Stimulated activated CD8-positive, alpha-beta memory T cell treated with anti-CD3 and anti-CD28 coated beads, Interleukin-15, amount 100 ng/mL, for 48 hours (primary cell): ENCODE data around the gene CACNB4.

Source experiments
- DNase-seq, 2 donors: peaks; one replicate each; pipeline ENCODE4 v3.0.0-alpha.2; 2020; ENCODE audit warnings: low read depth in 2 of 2

CACNB4 gene

DNA sequence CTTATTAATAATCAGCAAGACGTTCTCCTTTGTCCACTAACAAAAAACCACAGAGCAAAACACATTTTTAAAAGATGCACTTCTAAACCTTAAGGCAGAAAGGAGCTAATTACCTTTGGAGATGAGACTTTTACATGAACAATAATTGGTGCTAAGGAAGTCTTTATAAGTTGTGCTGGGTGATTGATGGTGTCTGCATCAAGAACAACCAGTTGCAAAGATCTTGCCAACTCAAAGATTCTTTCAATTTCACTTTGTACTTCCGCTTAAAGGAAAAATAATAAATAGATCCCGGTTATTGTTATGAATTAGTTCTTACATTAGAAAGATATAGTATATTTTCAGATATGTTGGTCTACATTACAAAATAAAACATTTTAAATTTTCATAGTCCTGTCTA lies 243.7 kb downstream of the CACNB4 start:
- no peak for DNase-seq

GRCh38 chr2:151853070-151853758 lies 245.6 kb downstream of the CACNB4 start:
- DNase-seq = no peak

GRCh38 chr2:151852260-151853069 lies 246.4 kb downstream of the CACNB4 start:
- no peak for DNase-seq

- no peak for DNase-seq
These were observed 247.1 kb downstream of the CACNB4 start for GRCh38 chr2:151851761-151852160.

DNA sequence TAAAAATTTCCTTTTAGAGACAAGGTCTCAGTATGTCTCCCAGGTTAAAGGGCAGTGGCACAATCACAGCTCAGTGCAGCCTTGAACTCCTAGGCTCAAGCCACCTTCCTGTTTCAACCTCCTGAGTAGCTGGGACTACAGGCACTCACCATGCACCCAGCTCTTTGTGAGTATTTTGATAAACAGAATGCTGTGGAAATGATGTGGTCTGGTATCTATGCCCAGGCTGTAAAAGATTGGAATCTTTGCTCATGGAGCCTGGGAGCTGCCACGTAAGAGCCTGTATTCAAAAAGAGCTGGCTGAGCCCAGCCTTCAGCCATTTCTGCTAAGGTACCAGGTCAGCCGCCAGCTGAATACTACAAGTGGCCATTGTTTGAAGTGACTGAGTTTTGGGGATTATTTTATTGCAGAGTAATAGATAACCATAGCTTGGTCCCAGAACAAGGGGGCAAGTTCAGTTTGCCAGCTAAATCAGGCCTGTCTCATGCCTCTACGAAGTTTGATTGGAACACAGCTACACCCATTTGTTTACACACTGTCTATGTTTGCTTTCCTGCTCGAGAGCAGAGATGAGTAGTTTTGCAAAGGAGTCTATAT lies 249.3 kb downstream of the CACNB4 start:
- no peak for DNase-seq

- no peak for DNase-seq
These were observed 253.0 kb downstream of the CACNB4 start for GRCh38 chr2:151845884-151846283.

DNA sequence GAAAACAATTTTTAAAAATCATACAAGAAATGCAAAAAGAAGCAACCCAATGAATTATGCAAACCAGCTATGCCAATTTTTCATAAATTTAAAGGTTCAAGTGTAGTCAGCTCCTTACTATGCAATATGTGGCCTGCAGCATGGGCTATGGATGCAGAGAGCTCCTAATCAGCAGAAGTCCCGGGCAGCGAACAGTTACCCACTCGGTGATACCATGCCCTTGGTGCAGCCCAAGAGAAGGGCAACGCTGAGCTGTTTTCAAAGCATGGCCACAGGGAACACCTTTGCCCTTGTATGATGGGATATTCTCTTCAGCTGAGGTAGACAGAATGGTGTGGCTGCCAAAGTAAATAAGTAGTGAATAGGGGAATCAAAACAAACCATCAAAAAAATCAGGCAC lies 253.4 kb downstream of the CACNB4 start:
- no peak for DNase-seq

- no peak for DNase-seq
These were observed 254.5 kb downstream of the CACNB4 start for GRCh38 chr2:151844211-151844896.

- no peak for DNase-seq
These were observed 255.2 kb downstream of the CACNB4 start for GRCh38 chr2:151843691-151844061.

GRCh38 chr2:151842830-151843690 lies 255.8 kb downstream of the CACNB4 start:
- no peak for DNase-seq

DNA sequence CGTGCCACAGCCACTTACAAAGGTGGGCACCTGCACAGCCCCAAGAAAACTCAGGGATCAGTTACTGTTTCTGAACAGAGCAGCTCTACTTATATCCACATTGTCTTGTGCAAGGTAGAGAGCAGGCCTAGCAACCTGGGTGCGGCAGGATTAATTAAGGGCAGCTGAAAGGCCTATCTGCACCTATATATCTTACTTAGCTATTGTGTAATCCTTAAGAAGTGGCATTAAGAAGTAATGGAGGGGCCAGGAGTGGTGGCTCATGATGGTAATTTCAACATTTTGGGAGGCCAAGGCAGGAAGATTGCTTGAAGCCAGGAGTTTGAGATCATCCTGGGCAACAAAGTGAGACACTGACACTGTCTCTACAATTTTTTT lies 257.8 kb downstream of the CACNB4 start:
- DNase-seq = no peak

DNA sequence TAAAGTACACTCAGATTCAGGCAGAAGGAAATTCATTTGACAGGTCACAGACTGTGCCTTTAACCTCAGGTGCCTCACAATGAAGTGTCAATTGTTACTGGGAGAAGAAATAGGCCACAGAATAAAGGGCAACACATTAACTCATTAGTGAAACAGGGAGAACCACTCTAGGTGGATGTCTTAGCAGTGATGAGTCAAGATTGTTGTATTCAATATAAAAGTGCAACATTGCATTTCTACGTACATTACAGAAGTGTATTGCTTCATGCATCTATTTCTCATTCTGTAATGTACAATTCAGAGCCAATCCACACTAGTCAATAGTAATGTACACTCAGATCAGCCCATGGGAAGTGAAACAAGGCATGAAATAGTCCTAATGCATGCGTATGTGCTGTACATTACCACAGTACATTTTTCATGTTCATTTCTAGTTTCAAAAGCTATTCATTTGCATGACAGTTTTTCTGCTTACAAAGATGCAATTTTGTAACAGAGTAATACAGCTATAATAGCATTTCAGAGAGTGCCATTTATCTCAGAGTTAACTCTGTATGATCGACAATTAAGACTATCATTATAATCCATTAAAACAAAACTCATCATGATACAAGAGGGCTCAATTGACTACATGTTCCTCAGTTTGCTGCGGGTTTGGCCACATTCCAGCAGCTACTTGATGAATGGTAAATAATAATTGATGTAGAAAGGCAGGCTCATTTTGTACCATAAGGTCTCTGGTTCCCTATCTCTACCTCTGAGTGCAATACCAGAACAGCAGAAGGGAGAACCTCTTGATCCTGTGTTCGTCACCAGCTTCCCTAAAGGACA lies 258.4 kb downstream of the CACNB4 start:
- no peak for DNase-seq

GRCh38 chr2:151837926-151838325 lies 260.9 kb downstream of the CACNB4 start:
- DNase-seq = no peak

- DNase-seq = no peak
These were observed 264.9 kb downstream of the CACNB4 start for GRCh38 chr2:151833984-151834383.

DNA sequence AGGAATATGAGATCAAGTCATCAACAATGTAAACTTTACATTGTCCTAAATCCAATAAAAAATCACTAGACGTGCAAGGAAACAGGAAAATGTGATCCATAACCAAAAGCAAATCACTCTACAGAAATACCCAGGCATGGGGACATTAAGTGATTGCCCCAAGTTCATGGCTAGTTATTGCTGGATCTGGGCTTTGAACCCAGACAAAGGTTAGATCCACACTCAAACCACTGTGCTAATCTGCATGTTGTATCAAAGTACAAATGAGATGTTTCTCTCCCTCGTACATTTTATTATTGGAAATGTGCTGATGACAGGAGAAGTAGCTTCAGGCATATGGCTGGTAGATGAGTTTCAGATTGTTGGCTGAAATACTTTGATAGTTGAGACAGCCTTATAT lies 267.9 kb downstream of the CACNB4 start:
- DNase-seq = no peak

DNA sequence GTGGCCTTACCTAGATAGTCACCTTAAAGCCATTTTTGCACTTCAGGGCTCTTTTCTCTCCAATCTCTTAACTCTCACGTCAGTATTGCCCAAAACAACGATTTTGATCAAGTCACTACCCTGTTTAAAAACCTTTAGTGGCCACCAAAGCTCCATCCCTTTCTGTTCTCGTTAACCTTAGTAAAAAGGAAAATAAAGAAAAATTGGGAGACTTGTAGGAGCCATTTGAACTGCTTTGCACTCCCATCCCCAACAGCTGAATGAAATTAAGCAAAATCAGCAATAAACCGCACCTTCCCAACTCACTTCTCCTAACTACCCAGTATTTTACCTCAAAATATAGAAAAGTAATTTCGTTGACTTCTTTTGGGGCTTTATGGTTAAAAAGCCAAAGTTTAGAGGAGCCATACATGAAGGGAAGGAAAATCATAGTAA lies 269.9 kb downstream of the CACNB4 start:
- DNase-seq = no peak

- DNase-seq = peak; percentile 87 to 89
These were observed 270.5 kb downstream of the CACNB4 start, which contains the start of gene ARL5A for GRCh38 chr2:151828143-151828889. Gene ARL5A (minus strand): TSS chr2:151828421. CDS start chr2:151828176, 245 bp downstream.

DNA sequence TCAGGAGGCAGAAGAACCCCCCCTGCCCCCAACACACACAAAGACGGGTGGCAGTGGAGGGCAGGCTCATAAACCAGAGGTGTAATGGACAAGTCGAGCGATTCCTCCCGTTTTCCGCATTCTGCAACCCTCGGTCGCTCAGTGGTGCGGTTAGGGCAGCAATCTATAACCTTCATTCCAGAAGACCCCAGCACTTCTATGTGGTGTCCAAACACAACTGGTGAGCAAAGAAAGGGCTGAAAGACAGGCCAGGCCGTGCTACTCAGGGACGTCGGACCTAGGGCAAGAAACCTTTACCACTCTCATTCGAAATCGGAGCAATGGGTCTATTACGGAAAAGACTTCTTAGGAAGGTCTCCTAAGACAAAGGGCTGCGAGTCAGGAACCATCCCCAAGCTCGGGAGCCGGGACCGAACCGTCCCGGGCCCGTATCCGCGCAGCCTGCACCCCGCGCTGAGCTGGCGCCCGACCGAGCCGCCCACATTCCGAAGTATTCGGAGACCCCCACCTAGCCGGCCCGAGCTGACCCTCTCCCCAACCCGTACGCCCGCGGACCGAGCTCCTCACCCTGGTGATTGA lies 271.2 kb downstream of the CACNB4 start:
- DNase-seq = no peak

DNA sequence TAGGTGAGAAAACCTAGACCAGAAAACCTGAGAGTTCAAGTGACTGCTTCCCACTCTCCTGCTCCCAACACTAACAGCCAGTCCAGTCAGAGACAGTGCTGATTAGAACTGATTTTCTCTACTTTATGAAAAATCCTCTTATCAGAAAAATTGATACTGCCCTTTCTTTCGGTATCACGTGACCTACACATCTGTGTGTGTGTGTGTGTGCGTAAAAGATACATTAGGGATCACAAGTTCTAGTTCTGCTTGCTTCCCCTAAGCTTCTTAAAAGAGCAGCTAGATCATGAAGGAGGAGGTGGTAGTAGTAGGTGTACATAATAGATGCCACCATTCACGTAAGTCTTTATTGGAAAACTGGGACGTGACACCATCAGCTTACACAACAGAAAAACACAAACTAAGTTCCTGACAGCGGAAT lies 272.1 kb downstream of the CACNB4 start:
- DNase-seq = no peak
